ENCODE measurements around the gene OBP2B. TPM values are rescaled to one million over a fixed set of nuclear protein-coding genes. Genes with fewer than 3 reads are reported as not detected.
A peak's percentile ranks its signal among the peaks of the same experiment; 100 is the strongest.
"Not testable (repeated sequence)": the region's sequence is repeated elsewhere in the genome, so short reads cannot be mapped to it uniquely, and the experiment has no call there.

Gene OBP2B
- total RNA-seq, 1 experiment from 2014 or later, result not detected

DNA sequence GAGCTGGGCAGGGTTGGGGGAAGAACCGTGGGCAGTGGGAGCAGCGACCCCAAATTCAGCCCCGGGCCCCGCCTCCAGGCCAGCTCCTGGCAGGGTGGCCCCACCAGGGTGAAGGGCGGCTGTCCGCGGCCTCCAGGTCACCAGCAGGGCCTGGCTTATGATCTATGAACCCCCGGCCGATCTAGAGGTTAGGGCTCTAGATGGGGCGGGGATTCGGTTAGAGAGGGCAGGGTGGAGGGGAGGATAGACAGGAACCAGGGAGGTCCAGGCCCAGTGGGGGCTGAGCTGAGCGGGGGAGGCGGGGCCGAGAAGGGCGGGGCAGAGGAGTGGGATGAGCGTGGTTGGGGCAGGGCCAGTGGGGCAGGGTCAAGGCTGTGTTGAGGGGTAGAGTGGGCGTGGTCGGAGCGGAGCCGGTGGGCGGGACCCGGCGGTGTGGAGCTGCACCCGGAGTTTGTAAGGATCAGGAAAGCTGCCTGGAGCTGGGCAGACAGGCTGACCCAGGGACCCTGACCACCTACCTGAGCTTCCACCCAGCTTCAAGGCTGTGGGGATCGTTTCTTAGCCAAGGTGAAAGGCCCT, 29.3 kb upstream of the OBP2B start:
- CTCF ChIA-PET, result interaction anchor here (0.9 to 1.5 kb wide), 7 partner anchors 12 to 92 kb away, joined by 4 to 10 read pairs (median 5); no protein-coding TSS in a partner anchor

DNA sequence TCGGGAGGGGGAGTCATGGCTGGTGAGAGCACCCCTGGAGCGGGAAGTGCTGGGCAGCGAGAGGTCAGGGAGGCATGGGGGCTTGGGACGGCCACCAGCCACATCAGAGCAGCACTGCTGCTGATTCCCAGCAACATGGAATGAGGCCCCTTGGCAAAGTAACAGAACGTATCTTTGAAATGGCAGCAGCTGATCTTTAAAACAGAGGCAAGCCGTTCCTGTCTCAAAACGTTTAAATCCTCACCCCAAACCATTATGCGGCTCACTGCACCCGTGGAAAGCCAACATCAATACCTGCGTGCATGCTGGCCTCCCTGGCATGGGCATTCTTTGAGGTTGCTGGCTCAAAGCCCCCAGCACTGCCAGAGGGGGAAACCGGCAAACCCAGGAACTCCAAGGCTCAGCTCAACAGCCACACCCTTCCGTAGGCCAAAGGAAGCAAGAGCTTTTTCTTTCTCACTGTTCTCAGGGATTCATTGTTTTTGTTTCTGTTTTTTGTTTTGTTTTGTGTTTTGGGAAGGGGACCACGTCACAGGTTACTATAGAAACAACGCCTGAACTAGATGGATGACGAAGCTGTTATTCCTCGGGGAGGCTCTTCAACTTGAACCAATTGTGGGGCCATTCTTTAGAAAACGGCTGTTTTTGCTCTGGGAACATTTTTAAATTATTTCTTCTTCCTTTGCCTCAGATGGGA, 28.1 kb upstream of the OBP2B start:
- H2AFZ ChIP-seq, result no peak overlapping the region
- no peaks in the 10 kb centered on the region for H3K79me2 ChIP-seq (ENCODE audit: low read depth)
- no peak overlapping the region for H3K4me3 ChIP-seq
- H3K27ac ChIP-seq, result no peak overlapping the region
- intact Hi-C loops (cut with micrococcal nuclease; ENCODE audit: unreplicated experiment), result no loop called here
- no peaks in the 10 kb centered on the region for H3K9me2 ChIP-seq (ENCODE audit: insufficient read depth)
- H3K9me3 ChIP-seq (ENCODE audit: insufficient read depth, low read depth), result no peaks in the 10 kb centered on the region
- BruUV-seq (replicated peaks), result no TSS peak
- ChIA-PET CTCF (interaction anchor here (1.1 kb wide), 1 partner anchor 49 kb away, joined by 3 read pairs; no protein-coding TSS in a partner anchor), POLR2A (ENCODE audit: unreplicated experiment) (interaction anchor here (0.6 to 0.7 kb wide), 2 partner anchors 20 to 98 kb away, joined by 4 to 9 read pairs; no protein-coding TSS in a partner anchor)
- 0 out of 2 replicates have a peak, but pooled peaks cover 3% of the 10 kb centered on the region for H3F3A ChIP-seq (ENCODE audit: insufficient read depth, low read depth)
- DNase-seq, result peak in 1 of 2 experiments; percentile 29
- H3K27me3 ChIP-seq (ENCODE audit: insufficient read depth, low read depth), result no peaks in the 10 kb centered on the region
- no peak for TF ChIP-seq EZH2 (IDR thresholded peaks at IDR 0.05; ENCODE audit: low read depth)
- TF ChIP-seq, protein P1, sequence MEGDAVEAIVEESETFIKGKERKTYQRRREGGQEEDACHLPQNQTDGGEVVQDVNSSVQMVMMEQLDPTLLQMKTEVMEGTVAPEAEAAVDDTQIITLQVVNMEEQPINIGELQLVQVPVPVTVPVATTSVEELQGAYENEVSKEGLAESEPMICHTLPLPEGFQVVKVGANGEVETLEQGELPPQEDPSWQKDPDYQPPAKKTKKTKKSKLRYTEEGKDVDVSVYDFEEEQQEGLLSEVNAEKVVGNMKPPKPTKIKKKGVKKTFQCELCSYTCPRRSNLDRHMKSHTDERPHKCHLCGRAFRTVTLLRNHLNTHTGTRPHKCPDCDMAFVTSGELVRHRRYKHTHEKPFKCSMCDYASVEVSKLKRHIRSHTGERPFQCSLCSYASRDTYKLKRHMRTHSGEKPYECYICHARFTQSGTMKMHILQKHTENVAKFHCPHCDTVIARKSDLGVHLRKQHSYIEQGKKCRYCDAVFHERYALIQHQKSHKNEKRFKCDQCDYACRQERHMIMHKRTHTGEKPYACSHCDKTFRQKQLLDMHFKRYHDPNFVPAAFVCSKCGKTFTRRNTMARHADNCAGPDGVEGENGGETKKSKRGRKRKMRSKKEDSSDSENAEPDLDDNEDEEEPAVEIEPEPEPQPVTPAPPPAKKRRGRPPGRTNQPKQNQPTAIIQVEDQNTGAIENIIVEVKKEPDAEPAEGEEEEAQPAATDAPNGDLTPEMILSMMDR (conservative IDR thresholded peaks at IDR 0.05), result no peak
- no peaks in the 10 kb centered on the region for H4K20me1 ChIP-seq (ENCODE audit: insufficient read depth)
- H3K36me3 ChIP-seq (ENCODE audit: low read depth), result no peaks in the 10 kb centered on the region
- H3K4me2 ChIP-seq, result no peak overlapping the region
- no peaks in the 10 kb centered on the region for H3K4me1 ChIP-seq (replicated peaks; ENCODE audit: insufficient read depth)

More for the DNA sequence above, 29.3 kb upstream of the OBP2B start:
- Histone ChIP-seq H3K4me3 (no peak overlapping the region), H2AFZ (no peak overlapping the region), H4K20me1 (ENCODE audit: insufficient read depth) (no peaks in the 10 kb centered on the region), H3F3A (ENCODE audit: insufficient read depth, low read depth) (0 out of 2 replicates have a peak, but pooled peaks cover 3% of the 10 kb centered on the region), H3K79me2 (ENCODE audit: low read depth) (no peaks in the 10 kb centered on the region), H3K27me3 (ENCODE audit: insufficient read depth, low read depth) (no peaks in the 10 kb centered on the region), H3K9me3 (ENCODE audit: insufficient read depth, low read depth) (no peaks in the 10 kb centered on the region), H3K36me3 (ENCODE audit: low read depth) (no peaks in the 10 kb centered on the region), H3K4me1 (replicated peaks; ENCODE audit: insufficient read depth) (no peaks in the 10 kb centered on the region), H3K27ac (no peak overlapping the region), H3K4me2 (no peak overlapping the region), H3K9me2 (ENCODE audit: insufficient read depth) (no peaks in the 10 kb centered on the region)
- no TSS peak for BruUV-seq (replicated peaks)
- POLR2A ChIA-PET (ENCODE audit: unreplicated experiment), result interaction anchor here (0.6 kb wide), 1 partner anchor 14 kb away, joined by 6 read pairs; no protein-coding TSS in a partner anchor
- intact Hi-C loops (cut with micrococcal nuclease; ENCODE audit: unreplicated experiment), result no loop called here
- peak in 1 of 2 experiments; percentile 78 for DNase-seq
- no peak for TF ChIP-seq EZH2 (IDR thresholded peaks at IDR 0.05; ENCODE audit: low read depth)
- TF ChIP-seq, protein P1 (conservative IDR thresholded peaks at IDR 0.05), result no peak

DNA sequence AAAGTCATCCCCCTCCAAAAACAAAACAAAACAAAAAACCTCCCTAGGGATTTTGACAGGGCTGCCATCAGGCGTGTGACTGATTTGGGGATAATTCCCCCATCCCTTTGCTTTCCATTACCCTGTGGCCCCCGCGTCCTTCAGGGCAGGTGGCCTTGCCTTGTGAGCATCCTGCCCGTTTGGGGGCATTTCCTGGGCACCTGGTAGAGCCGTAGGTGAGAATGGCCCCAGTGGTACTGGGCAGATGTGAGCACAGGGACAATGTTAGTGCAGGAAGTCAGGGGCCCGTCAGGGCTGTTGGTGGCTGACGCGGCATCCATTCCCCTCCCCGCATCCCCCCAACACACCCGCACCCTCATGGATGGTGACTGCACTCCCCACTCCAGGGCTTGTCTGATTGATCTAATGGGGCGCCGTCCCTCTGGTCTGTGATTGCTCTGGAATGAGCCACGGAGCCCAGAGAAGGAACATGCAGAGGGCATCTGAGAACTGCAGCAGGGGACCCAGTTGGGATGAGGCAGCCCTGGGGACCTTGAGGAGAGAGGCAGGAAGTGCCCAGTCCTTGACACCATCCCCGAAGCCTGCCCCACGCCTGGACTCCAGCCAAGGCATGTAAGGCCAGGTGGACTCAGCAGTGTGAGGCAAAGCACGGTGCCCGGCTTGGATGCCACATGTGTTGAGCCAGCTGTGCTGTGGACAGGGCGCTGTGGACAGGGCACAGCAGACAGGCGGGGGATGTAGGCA, 27.4 kb upstream of the OBP2B start:
- intact Hi-C loops (cut with micrococcal nuclease; ENCODE audit: unreplicated experiment); H3K27ac ChIP-seq; H3K27me3 ChIP-seq (ENCODE audit: insufficient read depth, low read depth); H3K9me3 ChIP-seq (ENCODE audit: insufficient read depth, low read depth); H3K4me1 ChIP-seq (replicated peaks; ENCODE audit: insufficient read depth); DNase-seq; H3K4me3 ChIP-seq; BruUV-seq (replicated peaks); H3K9me2 ChIP-seq (ENCODE audit: insufficient read depth); H3K4me2 ChIP-seq; H2AFZ ChIP-seq; H4K20me1 ChIP-seq (ENCODE audit: insufficient read depth); H3F3A ChIP-seq (ENCODE audit: insufficient read depth, low read depth); H3K79me2 ChIP-seq (ENCODE audit: low read depth); H3K36me3 ChIP-seq (ENCODE audit: low read depth): not testable (repeated sequence)
- ChIA-PET CTCF (interaction anchor here (1.1 kb wide), 1 partner anchor 48 kb away, joined by 3 read pairs; no protein-coding TSS in a partner anchor), POLR2A (ENCODE audit: unreplicated experiment) (interaction anchor here (0.6 kb wide), 1 partner anchor 99 kb away, joined by 4 read pairs; no protein-coding TSS in a partner anchor)

Measured in PC-9 (cell line).